SU-DHL-6 (cell line): ENCODE measurements around the gene KLC4.

Source experiments
- EZH2phosphoT487 ChIP-seq: fragments of 200-600 bp; sonication (generic), shearing (Covaris generic); conservative IDR thresholded peaks from 2 replicates; pipeline ENCODE4 v1.6.1; 2018; ENCODE audit warnings: mild to moderate bottlenecking, antibody characterized with exemption, low read length, moderate library complexity, mixed read lengths
- TF ChIP-seq, protein P1 (sequence below): fragments of 200-600 bp; sonication (generic); IDR thresholded peaks from one replicate; pipeline ENCODE4 v1.5.1; 2017; ENCODE audit warnings: antibody characterized with exemption, mild to moderate bottlenecking, low read length, moderate library complexity; ENCODE audit not compliant: insufficient read depth, poor library complexity, severe bottlenecking

DNA sequence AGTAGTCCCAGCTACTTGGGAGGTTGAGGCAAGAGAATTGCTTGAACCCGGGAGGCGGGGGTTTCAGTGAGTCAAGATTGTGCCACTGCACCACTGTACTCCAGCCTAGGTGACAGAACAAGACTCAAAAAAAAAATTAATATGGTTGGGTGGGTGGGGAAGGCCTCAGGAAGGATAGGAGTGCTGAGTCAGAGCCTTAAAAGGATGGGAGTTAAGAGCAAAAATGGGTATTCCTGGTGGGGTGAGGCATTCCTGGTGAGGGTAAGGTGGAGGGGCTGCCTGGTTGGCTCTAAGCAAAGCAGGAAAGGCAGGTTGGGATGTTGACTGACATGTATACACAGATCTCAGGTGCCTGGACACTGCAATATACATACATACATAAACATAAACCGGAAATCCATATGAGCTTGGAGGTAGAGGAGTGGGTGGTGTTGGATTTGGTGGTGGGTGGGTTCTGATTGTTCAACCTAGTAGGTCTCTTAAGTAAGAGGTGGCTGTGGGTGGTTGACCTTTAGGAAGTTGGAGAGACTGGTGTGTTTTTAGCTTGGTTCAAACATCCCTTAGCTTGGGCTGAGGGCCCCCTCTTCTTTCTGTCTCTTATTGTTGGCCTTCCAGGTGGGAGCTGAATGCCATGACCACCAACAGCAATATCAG, 39.3 kb upstream of the KLC4 start:
- TF ChIP-seq, protein P1, sequence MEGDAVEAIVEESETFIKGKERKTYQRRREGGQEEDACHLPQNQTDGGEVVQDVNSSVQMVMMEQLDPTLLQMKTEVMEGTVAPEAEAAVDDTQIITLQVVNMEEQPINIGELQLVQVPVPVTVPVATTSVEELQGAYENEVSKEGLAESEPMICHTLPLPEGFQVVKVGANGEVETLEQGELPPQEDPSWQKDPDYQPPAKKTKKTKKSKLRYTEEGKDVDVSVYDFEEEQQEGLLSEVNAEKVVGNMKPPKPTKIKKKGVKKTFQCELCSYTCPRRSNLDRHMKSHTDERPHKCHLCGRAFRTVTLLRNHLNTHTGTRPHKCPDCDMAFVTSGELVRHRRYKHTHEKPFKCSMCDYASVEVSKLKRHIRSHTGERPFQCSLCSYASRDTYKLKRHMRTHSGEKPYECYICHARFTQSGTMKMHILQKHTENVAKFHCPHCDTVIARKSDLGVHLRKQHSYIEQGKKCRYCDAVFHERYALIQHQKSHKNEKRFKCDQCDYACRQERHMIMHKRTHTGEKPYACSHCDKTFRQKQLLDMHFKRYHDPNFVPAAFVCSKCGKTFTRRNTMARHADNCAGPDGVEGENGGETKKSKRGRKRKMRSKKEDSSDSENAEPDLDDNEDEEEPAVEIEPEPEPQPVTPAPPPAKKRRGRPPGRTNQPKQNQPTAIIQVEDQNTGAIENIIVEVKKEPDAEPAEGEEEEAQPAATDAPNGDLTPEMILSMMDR: no peak
- TF ChIP-seq EZH2phosphoT487: no peak
